ENCODE results near the gene NEDD4.

The NEDD4 gene

GRCh38 chr15:55780292-55780691, 213.1 kb downstream of the NEDD4 start:
- no peaks in the 10 kb centered on the region for H3K9me3 Mint-ChIP-seq
- no peaks in the 10 kb centered on the region for H3K36me3 Mint-ChIP-seq
- no peak for DNase-seq (ENCODE audit: low spot score in 2 of 2)
- ATAC-seq: no peak
- H3K4me1 Mint-ChIP-seq: no peaks in the 10 kb centered on the region
- H3K4me3 Mint-ChIP-seq: no peak overlapping the region
- H3K27ac Mint-ChIP-seq: no peak overlapping the region

- no peak overlapping the region for H3K27ac Mint-ChIP-seq
- ATAC-seq (no peak), DNase-seq (ENCODE audit: low spot score in 2 of 2) (no peak)
- H3K4me1 Mint-ChIP-seq: no peaks in the 10 kb centered on the region
- no peaks in the 10 kb centered on the region for H3K36me3 Mint-ChIP-seq
- no peaks in the 10 kb centered on the region for H3K9me3 Mint-ChIP-seq
- H3K4me3 Mint-ChIP-seq: no peak overlapping the region
Measured at GRCh38 chr15:55778932-55779331, 214.5 kb downstream of the NEDD4 start.

Data from stimulated activated effector memory CD8-positive, alpha-beta T cell treated with anti-CD3 and anti-CD28 coated beads, Interleukin-12 subunit alpha, Interleukin-12 subunit beta, amount 100 ng/mL, for 72 hours (primary cell).